Activated naive CD4-positive, alpha-beta T cell treated with anti-CD3 and anti-CD28 coated beads, Interleukin-2, amount 10 ng/mL, durations not matched to agents 7 days and 5 days (primary cell): ENCODE measurements around the gene SH3TC1.

Source experiments
- CTCF ChIA-PET: fragments of 350-600 bp; sonication (Branson Sonifier 250); formaldehyde crosslinking; loops from one replicate; lab custom pipeline; 2021; ENCODE audit warnings: antibody characterized with exemption; lab: Charles Lee
- DNase-seq: peaks from one replicate; pipeline ENCODE4 v3.0.0-alpha.2; 2020
- H3K27ac Mint-ChIP-seq: one replicate; pipeline ENCODE4 v1.8.0; 2021; ENCODE audit warnings: mild to moderate bottlenecking, moderate library complexity, mixed read lengths
- H3K27me3 Mint-ChIP-seq: one replicate; pipeline ENCODE4 v1.8.0; 2021; ENCODE audit warnings: mild to moderate bottlenecking, mixed read lengths
- H3K36me3 Mint-ChIP-seq: one replicate; pipeline ENCODE4 v1.8.0; 2021; ENCODE audit warnings: mixed read lengths
- H3K4me1 Mint-ChIP-seq: one replicate; pipeline ENCODE4 v1.8.0; 2021; ENCODE audit warnings: mixed read lengths
- H3K4me3 Mint-ChIP-seq: one replicate; pipeline ENCODE4 v1.8.0; 2021; ENCODE audit warnings: mild to moderate bottlenecking, moderate library complexity, mixed read lengths
- H3K9me3 Mint-ChIP-seq: one replicate; pipeline ENCODE4 v1.8.0; 2021; ENCODE audit warnings: mixed read lengths

The SH3TC1 gene

DNA sequence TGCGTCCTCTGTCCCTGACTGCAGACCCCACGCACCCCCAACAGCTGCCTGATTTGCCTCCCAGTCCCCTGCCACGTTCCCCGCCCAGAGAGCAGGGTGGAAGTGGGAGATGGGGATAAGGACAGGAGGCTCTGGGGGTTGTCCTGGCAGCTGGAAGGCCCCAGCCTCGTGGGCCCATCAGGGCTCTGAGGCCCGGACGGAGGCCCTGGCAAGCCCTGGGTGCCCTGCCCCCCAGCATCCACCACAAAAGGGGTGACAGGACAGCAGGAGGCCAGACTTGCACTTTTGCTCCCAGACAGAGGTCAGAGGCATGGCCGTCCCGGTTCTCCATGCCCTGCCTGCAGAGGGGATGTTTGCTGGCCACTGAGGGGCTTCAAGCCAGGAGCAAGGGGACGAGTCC lies 4.7 kb downstream of the SH3TC1 start:
- Mint-ChIP-seq H3K36me3 (no peaks in the 10 kb centered on the region), H3K27me3 (peaks cover 6% of the 10 kb centered on the region), H3K4me3 (no peak overlapping the region), H3K9me3 (no peaks in the 10 kb centered on the region), H3K4me1 (peaks cover 33% of the 10 kb centered on the region), H3K27ac (no peak overlapping the region)
- CTCF ChIA-PET = no interaction called here
- no peak for DNase-seq

GRCh38 chr4:8204576-8205227 lies 5.6 kb downstream of the SH3TC1 start:
- H3K4me1 Mint-ChIP-seq = peaks cover 29% of the 10 kb centered on the region
- CTCF ChIA-PET = no interaction called here
- H3K27me3 Mint-ChIP-seq = peaks cover 6% of the 10 kb centered on the region
- H3K36me3 Mint-ChIP-seq = no peaks in the 10 kb centered on the region
- H3K27ac Mint-ChIP-seq = no peak overlapping the region
- no peak overlapping the region for H3K4me3 Mint-ChIP-seq
- no peaks in the 10 kb centered on the region for H3K9me3 Mint-ChIP-seq
- DNase-seq = no peak

DNA sequence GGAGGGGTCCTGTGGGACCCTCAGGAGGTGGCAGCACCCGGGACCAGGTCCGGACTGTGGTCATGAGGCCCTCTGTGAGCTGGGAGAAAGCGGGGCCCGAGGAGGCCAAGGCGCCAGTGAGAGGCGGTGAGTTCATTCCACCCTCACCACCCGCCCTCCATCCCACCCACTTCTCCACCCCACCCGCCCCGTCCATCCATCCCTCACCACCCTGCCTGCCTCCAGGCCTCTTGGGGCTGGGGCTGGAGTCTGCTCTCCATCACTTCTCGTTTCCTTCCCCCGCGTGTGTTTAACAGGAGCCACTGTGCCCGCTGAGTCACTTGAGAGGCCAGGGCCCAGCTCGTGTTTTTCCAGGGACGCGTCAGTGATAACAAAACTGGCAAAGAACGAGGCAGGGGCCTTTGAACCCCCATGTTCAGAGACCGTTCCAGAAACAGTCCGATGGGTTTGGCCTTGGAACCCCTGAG lies 6.2 kb downstream of the SH3TC1 start:
- Mint-ChIP-seq H3K27me3 (peaks cover 6% of the 10 kb centered on the region), H3K4me1 (peaks cover 24% of the 10 kb centered on the region), H3K9me3 (no peaks in the 10 kb centered on the region), H3K36me3 (no peaks in the 10 kb centered on the region), H3K4me3 (no peak overlapping the region), H3K27ac (no peak overlapping the region)
- no peak for DNase-seq
- CTCF ChIA-PET = no interaction called here

DNA sequence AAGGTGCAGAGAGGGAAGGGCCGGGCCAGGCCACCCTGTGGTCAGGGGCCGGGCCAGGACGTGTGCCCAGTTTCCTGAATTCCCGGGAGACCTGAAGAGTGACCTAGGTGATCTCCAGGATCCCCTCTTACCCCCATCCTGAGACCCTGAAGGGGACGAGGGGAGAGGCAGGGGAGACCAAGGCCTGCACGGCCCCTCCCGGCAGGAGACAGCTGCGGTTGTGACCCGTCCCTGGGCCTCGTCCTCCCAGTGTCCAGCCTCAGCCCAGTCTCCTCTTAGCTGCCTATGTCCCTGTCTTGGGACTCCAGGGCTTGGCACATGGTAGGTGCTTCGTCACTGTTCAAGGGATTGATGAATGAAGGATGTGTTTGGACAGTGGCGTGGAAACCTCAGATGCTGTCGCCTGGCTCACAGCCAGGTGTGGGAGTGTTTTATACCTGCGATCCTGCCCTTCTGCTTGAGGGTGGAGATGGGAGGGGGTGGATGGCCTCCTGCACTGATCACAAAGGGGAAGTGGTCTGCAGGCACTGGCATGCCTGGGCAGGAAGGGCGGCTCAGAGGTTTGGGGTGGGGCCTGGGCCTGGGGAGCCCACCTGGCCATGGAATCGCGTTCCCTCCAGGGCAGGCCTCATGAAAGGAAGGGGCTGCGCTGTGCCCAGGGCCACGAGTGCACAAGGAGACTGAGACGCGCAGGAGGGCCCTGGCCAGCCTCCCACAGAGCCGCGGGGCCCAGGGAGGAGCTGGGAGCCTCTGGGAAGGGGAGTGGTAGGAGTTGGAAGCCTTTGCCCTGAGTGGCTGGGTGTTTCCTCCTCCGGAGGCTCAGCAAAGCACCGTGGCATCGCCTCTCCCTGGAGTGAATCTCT lies 6.9 kb downstream of the SH3TC1 start:
- CTCF ChIA-PET = no interaction called here
- H3K27ac Mint-ChIP-seq = no peak overlapping the region

GRCh38 chr4:8207314-8207713 lies 8.2 kb downstream of the SH3TC1 start:
- no peaks in the 10 kb centered on the region for H3K36me3 Mint-ChIP-seq
- no peak for DNase-seq
- H3K4me3 Mint-ChIP-seq = no peak overlapping the region
- H3K4me1 Mint-ChIP-seq = peaks cover 7% of the 10 kb centered on the region
- H3K27ac Mint-ChIP-seq = no peak overlapping the region
- H3K9me3 Mint-ChIP-seq = no peaks in the 10 kb centered on the region
- H3K27me3 Mint-ChIP-seq = no peaks in the 10 kb centered on the region
- CTCF ChIA-PET = no interaction called here

More for the DNA sequence above, 6.9 kb downstream of the SH3TC1 start:
- peaks cover 6% of the 10 kb centered on the region for H3K27me3 Mint-ChIP-seq
- H3K36me3 Mint-ChIP-seq = no peaks in the 10 kb centered on the region
- DNase-seq = no peak
- H3K4me1 Mint-ChIP-seq = peaks cover 17% of the 10 kb centered on the region
- no peaks in the 10 kb centered on the region for H3K9me3 Mint-ChIP-seq
- no peak overlapping the region for H3K4me3 Mint-ChIP-seq

GRCh38 chr4:8208565-8208964 lies 9.5 kb downstream of the SH3TC1 start:
- CTCF ChIA-PET = no interaction called here
- Mint-ChIP-seq H3K36me3 (no peaks in the 10 kb centered on the region), H3K27me3 (no peaks in the 10 kb centered on the region), H3K4me3 (no peak overlapping the region), H3K4me1 (peaks cover 7% of the 10 kb centered on the region), H3K9me3 (no peaks in the 10 kb centered on the region), H3K27ac (no peak overlapping the region)
- no peak for DNase-seq

- H3K36me3 Mint-ChIP-seq = no peaks in the 10 kb centered on the region
- no peak overlapping the region for H3K27ac Mint-ChIP-seq
- DNase-seq = no peak
- no peak overlapping the region for H3K4me3 Mint-ChIP-seq
- H3K9me3 Mint-ChIP-seq = no peaks in the 10 kb centered on the region
- CTCF ChIA-PET = no interaction called here
- no peaks in the 10 kb centered on the region for H3K27me3 Mint-ChIP-seq
- peaks cover 7% of the 10 kb centered on the region for H3K4me1 Mint-ChIP-seq
Measured at GRCh38 chr4:8209181-8209874, 10.2 kb downstream of the SH3TC1 start.

DNA sequence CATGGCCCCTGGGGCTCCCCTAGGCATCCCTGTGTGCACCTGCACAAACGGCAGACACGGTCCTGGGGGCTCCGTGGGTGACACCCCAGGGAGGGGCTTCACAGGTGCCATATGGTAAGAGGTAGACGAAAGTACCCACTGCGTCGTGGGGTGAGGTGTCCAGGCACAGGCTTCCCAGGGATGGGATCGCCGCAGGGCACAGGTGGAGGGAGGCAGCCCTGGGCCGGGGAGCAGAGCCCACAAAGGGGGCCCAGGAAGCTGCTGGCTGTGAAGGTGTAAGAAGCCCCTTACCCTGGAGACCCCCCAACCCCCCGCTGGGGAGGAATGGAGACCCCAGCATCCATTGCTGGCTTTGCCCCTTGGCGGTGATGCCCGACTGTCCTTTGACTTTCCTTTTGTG lies 10.9 kb downstream of the SH3TC1 start:
- H3K27ac Mint-ChIP-seq = no peak overlapping the region
- H3K27me3 Mint-ChIP-seq = no peaks in the 10 kb centered on the region
- no peak for DNase-seq
- no peak overlapping the region for H3K4me3 Mint-ChIP-seq
- peaks cover 7% of the 10 kb centered on the region for H3K4me1 Mint-ChIP-seq
- CTCF ChIA-PET = no interaction called here
- H3K36me3 Mint-ChIP-seq = no peaks in the 10 kb centered on the region
- H3K9me3 Mint-ChIP-seq = no peaks in the 10 kb centered on the region

GRCh38 chr4:8210616-8211015 lies 11.5 kb downstream of the SH3TC1 start:
- Mint-ChIP-seq H3K4me3 (no peak overlapping the region), H3K4me1 (peaks cover 7% of the 10 kb centered on the region), H3K27me3 (no peaks in the 10 kb centered on the region), H3K9me3 (no peaks in the 10 kb centered on the region), H3K27ac (no peak overlapping the region), H3K36me3 (no peaks in the 10 kb centered on the region)
- CTCF ChIA-PET = no interaction called here
- DNase-seq = no peak

DNA sequence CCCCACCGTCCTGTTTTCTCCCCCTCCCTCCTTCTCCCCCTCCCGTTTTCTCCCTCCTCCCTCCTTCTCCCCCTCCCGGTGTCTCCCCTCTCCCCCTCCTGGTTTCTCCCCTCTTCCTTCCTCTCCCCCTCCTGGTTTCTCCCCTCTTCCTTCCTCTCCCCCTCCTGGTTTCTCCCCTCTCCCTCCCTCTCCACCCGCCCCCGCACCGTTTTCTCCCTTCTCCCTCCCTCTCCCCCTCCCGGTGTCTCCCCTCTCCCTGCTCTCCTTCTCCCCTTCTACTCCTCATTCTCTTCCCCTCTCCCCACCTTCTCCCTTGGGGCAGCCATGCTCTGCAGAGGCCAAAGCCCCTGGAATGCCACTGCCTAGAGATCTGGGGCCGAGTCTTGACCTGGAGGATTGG lies 12.2 kb downstream of the SH3TC1 start:
- Mint-ChIP-seq H3K4me1 (peaks cover 2% of the 10 kb centered on the region), H3K36me3 (no peaks in the 10 kb centered on the region), H3K9me3 (no peaks in the 10 kb centered on the region), H3K4me3 (no peak overlapping the region), H3K27ac (no peak overlapping the region), H3K27me3 (no peaks in the 10 kb centered on the region)
- DNase-seq = no peak
- CTCF ChIA-PET = no interaction called here

DNA sequence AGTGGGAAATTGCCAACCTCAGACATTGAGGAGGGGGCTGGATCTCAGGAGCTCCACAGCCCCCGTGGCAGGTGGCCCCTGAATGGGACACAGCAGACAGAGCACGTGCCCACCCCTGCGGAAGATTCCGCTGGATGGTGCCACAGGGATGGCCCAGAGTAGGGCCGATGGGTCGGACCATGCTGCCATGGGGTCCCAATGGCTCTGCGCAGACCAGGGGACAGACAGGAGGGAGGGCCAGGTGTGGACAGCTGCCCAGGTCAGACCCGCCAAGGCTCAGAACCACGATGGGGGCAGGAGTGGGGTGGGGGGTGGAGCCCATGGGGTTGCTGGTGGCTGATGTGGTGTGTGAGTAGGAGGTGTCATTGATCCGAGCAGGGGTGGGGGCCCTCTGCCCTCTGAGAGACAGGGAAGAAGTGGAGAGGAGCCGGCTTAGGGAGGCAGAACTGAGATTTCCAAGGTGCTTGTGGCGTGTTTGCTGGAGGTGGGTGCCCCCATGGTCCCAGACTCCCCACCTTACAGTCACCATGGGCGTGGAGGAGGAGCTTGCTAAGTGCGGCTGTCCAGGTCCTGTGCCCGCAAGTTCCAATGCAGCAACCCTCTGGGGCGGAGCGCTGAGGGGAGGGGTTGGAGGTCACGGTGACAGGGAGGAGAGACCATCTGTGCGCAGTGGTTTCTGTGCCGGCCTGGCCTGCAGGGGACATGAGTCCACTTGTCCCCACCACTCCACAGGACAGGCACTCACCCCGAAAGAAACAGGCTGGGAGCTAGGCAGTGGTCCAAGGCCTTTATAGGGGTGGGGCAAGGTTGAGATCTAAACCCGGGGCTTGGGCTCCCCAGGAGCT lies 12.9 kb downstream of the SH3TC1 start:
- no peaks in the 10 kb centered on the region for H3K9me3 Mint-ChIP-seq
- H3K36me3 Mint-ChIP-seq = no peaks in the 10 kb centered on the region
- CTCF ChIA-PET = interaction anchor here (1.7 kb wide), 1 partner anchor 35 kb away, joined by 4 read pairs; no protein-coding TSS in a partner anchor
- no peaks in the 10 kb centered on the region for H3K27me3 Mint-ChIP-seq
- H3K27ac Mint-ChIP-seq = no peak overlapping the region
- DNase-seq = no peak
- no peak overlapping the region for H3K4me3 Mint-ChIP-seq
- H3K4me1 Mint-ChIP-seq = no peaks in the 10 kb centered on the region

- no peaks in the 10 kb centered on the region for H3K9me3 Mint-ChIP-seq
- no peaks in the 10 kb centered on the region for H3K36me3 Mint-ChIP-seq
- H3K27ac Mint-ChIP-seq = no peak overlapping the region
- H3K4me1 Mint-ChIP-seq = no peaks in the 10 kb centered on the region
- no peak for DNase-seq
- H3K4me3 Mint-ChIP-seq = no peak overlapping the region
- CTCF ChIA-PET = interaction anchor here (0.7 to 1.7 kb wide), 2 partner anchors 16 to 36 kb away, joined by 3 to 4 read pairs; no protein-coding TSS in a partner anchor
- H3K27me3 Mint-ChIP-seq = no peaks in the 10 kb centered on the region
Measured at GRCh38 chr4:8212622-8213021, 13.5 kb downstream of the SH3TC1 start.

DNA sequence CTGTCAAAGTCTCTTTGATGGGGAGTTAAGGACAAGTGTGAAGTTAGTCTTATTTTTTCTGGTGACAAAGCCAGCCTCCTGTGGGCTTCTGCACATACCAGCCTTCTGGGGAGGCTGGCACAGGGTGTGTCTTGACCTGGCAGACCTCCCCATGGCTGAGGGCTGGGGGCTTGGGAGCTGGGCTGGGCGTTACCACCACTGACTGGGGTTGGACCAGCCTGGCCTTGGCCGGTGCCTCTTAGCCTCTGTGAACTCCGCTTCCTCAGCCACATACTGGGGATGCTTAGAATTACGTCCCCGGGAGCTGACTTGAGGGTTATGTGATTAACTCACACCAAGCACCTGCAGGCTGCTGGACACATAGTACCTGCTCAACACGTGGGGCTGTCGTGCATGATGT lies 14.0 kb downstream of the SH3TC1 start:
- CTCF ChIA-PET = interaction anchor here (0.7 to 1.7 kb wide), 2 partner anchors 16 to 36 kb away, joined by 3 to 4 read pairs; no protein-coding TSS in a partner anchor
- DNase-seq = no peak
- H3K36me3 Mint-ChIP-seq = no peaks in the 10 kb centered on the region
- no peak overlapping the region for H3K27ac Mint-ChIP-seq
- H3K9me3 Mint-ChIP-seq = no peaks in the 10 kb centered on the region
- H3K4me1 Mint-ChIP-seq = peaks cover under 1% of the 10 kb centered on the region
- no peaks in the 10 kb centered on the region for H3K27me3 Mint-ChIP-seq
- no peak overlapping the region for H3K4me3 Mint-ChIP-seq
